GM19324 (cell line): Measurements from ENCODE around the gene DGUOK.
"Not testable (repeated sequence)": the region's sequence is repeated elsewhere in the genome, so short reads cannot be mapped to it uniquely, and the experiment has no call there.

Experiments
- ATAC-seq: cut with Tn5 transposase; IDR thresholded peaks from one replicate; pipeline ENCODE4 v1.9.1; 2021; ENCODE audit warnings: mild to moderate bottlenecking, moderate library complexity; ENCODE audit not compliant: unreplicated experiment, low FRiP score

The DGUOK gene

DNA sequence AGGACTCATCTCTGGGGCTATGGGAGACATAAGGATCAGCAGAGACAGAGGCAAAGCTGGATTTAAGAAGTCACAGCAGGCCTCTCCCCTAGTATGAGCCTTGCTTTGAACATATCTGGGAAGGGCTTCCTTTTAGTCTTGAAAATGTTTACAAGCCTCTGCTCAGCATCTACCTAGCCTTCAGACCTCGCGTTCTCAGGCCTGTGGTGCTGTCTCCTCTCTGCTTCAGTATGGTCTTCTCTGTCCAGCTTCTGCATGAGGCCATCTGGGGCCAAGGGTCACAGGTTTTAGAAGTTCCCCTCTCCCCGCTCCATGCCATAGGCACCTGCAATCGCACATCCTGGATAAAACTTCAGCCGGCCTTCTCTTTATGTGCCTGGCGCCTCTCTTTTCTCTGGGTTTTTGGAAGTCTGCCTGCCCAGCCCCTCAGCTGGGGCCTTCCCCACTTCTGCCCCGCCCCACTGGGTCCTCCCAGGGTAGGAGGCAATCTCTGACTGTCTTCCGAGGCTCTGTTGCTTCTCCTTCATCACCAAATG is 26.8 kb upstream of the DGUOK start:
- ATAC-seq: no peak

DNA sequence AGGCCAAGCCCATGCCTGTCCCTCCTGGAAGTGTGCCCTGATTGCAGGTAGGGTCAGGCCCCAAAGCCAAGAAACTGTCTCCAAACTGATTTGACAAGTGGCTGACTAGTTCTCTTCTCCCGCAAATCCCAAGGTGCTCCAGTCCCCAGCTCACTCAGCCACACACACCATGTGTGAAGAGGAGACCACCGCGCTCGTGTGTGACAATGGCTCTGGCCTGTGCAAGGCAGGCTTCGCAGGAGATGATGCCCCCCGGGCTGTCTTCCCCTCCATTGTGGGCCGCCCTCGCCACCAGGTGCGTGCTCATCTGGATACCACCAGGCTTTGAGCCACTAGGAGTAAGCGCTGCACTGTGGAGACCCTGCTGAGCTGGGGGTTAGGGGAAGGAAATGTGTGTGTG is 25.5 kb upstream of the DGUOK start:
- ATAC-seq: no peak

- no peak for ATAC-seq
Observed at GRCh38 chr2:73902284-73902683, 24.4 kb upstream of the DGUOK start.

DNA sequence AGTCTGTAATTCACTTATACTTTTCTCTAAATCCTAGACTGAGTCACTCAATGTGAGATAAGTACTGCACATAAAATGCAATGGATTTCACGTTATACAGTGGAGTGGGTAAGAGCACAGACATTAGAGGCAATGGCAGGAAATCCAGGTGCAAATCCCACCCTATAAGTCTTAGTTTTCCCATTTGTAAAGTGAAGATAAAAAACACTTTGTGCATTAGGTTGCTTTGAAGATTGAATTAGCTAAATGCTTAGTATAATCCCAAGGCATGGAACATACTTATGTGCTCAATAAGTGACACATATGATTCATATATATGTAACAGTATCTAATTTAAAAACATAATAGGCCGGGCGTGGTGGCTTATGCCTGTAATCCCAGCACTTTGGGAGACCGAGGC is 23.4 kb upstream of the DGUOK start:
- ATAC-seq: no peak

- not testable (repeated sequence) for ATAC-seq
Observed at GRCh38 chr2:73903949-73904613, 22.6 kb upstream of the DGUOK start.

DNA sequence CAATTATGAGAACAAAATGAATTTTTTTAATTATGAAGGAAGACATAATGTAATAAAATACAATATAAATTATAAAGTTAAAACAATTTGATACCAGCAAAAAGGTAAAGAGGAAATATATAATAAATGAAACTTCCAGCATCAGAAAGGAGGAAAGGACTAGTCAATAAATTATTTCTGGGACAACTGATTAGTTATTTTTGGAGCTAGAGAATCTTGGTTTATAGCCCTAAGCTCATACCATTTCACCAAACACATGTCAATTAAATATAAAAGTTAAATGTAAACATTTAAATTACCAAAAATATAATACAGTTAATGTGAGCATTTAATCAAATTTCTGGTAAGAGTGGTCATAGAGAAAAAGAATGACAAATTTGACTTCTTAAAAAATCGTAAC is 21.7 kb upstream of the DGUOK start:
- ATAC-seq: no peak

DNA sequence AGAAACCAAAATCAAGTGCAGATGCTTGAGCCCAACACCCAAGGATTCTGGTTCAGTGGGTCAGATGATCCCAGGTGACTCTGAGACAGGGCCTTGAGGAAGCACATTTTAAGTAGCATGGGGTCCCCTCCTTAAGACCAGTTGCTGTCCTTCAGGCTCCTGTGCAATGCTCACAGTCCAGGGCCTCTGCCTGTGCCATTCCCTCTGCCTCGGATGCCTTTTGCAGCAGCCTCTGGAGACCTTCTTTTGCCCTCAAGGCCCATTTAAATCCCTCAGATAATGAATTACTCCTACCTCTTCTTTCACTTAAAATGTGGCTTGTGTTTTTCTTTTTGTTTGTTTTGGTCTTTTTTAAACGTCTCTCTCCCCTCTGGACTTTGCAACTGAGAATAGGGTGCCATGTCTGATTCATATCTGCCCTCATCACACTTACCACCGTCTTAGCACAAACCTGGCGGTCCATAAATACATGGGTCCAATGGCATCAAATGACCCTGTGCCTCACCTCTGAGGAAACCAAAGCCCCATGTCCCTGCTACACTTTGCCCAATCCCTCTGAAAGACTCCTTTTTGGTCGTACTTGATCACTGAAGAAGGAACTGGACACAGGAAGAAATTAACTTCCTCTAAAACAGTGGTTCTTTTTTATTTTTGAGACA is 19.7 kb upstream of the DGUOK start:
- no peak for ATAC-seq

GRCh38 chr2:73907840-73908452 is 18.7 kb upstream of the DGUOK start:
- no peak for ATAC-seq

DNA sequence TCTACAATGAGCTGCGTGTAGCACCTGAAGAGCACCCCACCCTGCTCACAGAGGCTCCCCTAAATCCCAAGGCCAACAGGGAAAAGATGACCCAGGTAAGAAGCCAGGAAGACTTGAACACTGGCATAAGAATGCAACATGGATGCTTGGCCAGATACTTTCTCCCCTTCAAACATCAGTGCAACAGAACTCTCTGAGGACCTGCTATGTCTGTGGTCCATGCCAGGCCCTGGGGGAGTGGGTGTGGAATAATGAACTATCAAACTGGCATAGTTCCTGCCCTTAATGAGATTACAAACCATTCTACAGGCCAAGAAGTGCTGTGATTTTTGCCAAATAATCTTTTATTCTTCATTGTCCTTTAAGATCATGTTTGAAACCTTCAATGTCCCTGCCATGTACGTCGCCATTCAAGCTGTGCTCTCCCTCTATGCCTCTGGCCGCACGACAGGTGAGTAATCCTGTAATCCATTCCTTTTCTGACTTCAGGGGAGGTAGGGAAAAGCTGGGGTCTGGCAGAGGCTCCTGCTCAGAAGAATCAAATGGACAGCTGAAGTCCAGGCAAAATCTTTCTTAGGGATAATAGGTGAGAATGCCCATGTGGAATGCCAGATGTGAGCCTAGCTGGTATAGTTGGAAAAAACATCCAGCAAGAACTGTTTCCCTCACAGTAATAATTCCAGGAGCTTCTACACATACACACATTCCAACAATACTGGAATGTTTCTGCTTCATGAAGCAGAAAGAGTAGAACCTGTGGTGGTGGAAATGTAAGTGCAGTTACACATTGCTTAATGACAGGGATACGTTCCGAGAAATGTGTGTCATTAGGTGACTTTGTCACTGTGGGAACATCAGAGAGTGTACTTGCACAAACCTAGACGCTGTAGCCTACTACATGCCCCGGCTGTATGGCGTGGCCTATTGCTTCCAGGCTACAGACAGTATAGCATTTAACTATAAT is 17.7 kb upstream of the DGUOK start:
- no peak for ATAC-seq

DNA sequence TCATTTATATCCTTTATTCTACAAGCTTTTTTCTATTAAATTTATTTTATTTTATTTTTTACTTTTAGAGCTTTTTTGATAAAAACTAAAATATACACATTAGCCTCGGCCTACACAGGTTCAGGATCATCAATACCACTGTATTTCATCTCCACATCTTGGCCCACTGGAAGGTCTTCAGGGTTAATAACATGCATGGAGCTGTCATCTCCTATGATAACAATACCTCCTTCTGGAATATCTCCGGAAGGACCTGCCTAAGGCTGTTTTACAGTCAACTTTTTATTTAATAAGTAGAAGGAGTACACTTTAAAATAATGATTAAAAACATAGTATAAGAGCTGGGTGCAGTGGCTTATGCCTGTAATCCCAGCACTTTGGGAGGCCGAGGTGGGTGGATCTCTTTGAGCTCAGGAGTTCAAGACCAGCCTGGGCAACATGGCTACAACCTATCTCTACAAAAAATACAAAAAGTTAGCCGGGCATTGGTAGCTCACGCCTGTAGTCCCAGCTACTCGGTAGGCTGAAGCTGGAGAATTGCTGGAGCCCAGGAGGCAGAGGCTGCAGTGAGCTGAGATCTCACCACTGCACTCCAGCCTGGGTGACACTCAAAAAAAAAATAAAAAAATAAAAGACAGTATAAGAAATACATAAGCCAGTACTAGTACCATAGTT is 15.7 kb upstream of the DGUOK start:
- no peak for ATAC-seq

DNA sequence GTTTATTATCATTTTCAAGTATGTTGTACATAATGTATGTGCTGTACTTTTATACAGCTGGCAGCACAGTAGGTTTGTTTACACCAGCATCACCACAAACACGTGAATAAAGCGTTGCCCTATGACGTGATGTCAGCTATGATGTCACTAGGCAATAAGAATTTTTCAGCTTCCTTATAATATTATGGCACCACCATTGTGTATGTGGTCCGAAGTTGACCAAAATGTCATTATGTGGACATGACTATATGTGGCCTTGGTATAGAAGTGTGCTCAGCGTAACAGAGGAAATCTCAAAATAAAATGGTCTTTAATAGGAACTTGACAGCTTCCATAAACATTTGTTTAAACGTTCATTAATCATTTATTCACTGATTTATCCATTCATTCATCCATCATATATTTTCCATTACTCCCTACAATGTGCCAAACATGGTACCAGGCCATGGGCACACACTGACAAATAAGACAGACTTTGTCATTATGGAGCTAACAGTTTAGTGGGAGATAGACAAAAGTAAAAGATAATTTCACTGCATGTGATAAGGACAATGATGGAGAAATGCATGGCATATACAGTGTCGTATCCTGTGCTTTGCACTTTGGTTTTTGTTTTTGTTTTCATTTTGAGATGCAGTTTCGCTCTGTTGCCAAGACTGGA is 15.0 kb upstream of the DGUOK start:
- no peak for ATAC-seq

GRCh38 chr2:73913414-73914054 is 13.1 kb upstream of the DGUOK start:
- ATAC-seq: no peak

DNA sequence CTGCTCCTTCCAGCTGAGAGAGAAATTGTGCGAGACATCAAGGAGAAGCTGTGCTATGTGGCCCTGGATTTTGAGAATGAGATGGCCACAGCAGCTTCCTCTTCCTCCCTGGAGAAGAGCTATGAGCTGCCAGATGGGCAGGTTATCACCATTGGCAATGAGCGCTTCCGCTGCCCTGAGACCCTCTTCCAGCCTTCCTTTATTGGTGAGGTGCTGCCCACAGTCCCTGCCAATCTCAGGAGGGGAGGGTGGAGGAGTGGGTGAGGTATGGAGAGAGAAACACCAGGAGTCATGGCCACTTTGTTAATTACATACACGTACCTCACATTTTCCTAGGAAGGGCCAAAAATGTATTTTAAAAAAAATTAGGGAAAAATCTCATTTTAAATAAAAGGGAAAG is 12.0 kb upstream of the DGUOK start:
- ATAC-seq: no peak

GRCh38 chr2:73915437-73915993 is 11.2 kb upstream of the DGUOK start:
- ATAC-seq: no peak

DNA sequence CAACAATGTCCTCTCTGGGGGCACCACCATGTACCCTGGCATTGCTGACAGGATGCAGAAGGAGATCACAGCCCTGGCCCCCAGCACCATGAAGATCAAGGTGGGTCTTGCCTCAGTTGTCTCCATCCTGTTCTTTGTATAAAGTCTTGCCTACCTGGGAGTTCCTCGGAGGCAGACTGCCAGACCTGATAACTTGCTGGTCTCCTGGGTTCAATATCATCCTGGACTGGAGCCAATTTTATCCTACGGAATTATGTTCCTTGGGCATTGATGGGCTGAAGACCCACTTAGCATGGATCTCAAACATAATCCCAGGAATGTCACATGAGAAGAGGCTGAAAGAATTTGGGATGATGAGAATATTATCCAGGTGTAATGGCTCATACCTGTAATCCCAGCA is 10.0 kb upstream of the DGUOK start:
- no peak for ATAC-seq

DNA sequence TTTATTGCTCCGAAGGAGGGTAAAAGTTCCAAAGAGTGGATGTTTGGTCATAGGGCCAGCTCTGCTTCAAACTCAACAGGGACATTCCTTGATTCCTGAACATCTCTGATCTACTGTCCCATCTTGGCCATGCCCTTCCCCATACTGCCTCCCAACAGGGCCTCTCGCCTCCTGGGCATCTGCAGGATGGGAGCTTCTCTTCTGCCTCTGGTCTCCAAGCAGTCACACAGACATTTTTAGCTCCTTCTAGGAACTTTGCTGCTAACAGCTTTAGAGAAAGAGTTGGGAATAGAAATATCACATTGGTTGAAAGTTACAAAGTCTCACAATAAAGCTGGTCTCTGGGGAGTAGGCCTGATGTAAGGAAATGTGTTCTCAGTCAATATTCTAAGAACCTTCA is 9.4 kb upstream of the DGUOK start:
- ATAC-seq: no peak

GRCh38 chr2:73917696-73918207 is 8.9 kb upstream of the DGUOK start:
- ATAC-seq: no peak

- no peak for ATAC-seq
Observed at GRCh38 chr2:73918856-73919255, 7.8 kb upstream of the DGUOK start.
